ENCODE measurements around the gene SERPINB8. TPM values are rescaled to one million over a fixed set of nuclear protein-coding genes. Genes with fewer than 3 reads are reported as not detected.
A peak's percentile ranks its signal among the peaks of the same experiment; 100 is the strongest.

The SERPINB8 gene
- total RNA-seq, 1 donor from 2014 or later: 1.3 TPM

- DNase-seq (no peak), ATAC-seq (no peak)
- intact Hi-C loops (cut with micrococcal nuclease): no loop called here
These were observed 7.7 kb upstream of the SERPINB8 start for GRCh38 chr18:63962137-63962536.

- intact Hi-C loops (cut with micrococcal nuclease): no loop called here
These were observed 6.1 kb upstream of the SERPINB8 start for GRCh38 chr18:63963615-63964256.

GRCh38 chr18:63964908-63965307, 5.0 kb upstream of the SERPINB8 start:
- ATAC-seq (no peak), DNase-seq (no peak)
- intact Hi-C loops (cut with micrococcal nuclease): no loop called here

More at GRCh38 chr18:63963615-63964256, 6.1 kb upstream of the SERPINB8 start:
- DNase-seq (no peak), ATAC-seq (peak; percentile 57)

- DNase-seq (no peak), ATAC-seq (no peak)
- intact Hi-C loops (cut with micrococcal nuclease): no loop called here
These were observed 4.1 kb upstream of the SERPINB8 start for GRCh38 chr18:63965716-63966330.

GRCh38 chr18:63970809-63971205, 926 bp downstream of the SERPINB8 start:
- ATAC-seq: peak; percentile 69
- peak; percentile 66 for DNase-seq
- intact Hi-C loops (cut with micrococcal nuclease): no loop called here

GRCh38 chr18:63971320-63972001, 1.6 kb downstream of the SERPINB8 start:
- no peak for DNase-seq
- intact Hi-C loops (cut with micrococcal nuclease): no loop called here
- ATAC-seq: no peak

- no peak for ATAC-seq
- DNase-seq: no peak
- intact Hi-C loops (cut with micrococcal nuclease): no loop called here
These were observed 2.1 kb downstream of the SERPINB8 start for GRCh38 chr18:63972002-63972376.

- intact Hi-C loops (cut with micrococcal nuclease): no loop called here
- no peak for DNase-seq
- no peak for ATAC-seq
These were observed 5.1 kb downstream of the SERPINB8 start for GRCh38 chr18:63974991-63975390.

GRCh38 chr18:63975628-63976027, 5.7 kb downstream of the SERPINB8 start:
- intact Hi-C loops (cut with micrococcal nuclease): no loop called here
- no peak for DNase-seq
- no peak for ATAC-seq

- no peak for DNase-seq
- ATAC-seq: no peak
- intact Hi-C loops (cut with micrococcal nuclease): no loop called here
These were observed 7.2 kb downstream of the SERPINB8 start for GRCh38 chr18:63977040-63977439.

GRCh38 chr18:63979409-63979920, 9.6 kb downstream of the SERPINB8 start:
- ATAC-seq: peak; percentile 89
- no peak for DNase-seq
- intact Hi-C loops (cut with micrococcal nuclease): no loop called here

- peak; percentile 38 for ATAC-seq
- no peak for DNase-seq
- intact Hi-C loops (cut with micrococcal nuclease): no loop called here
These were observed 10.1 kb downstream of the SERPINB8 start for GRCh38 chr18:63980027-63980426.

- intact Hi-C loops (cut with micrococcal nuclease): no loop called here
- ATAC-seq (no peak), DNase-seq (no peak)
These were observed 11.1 kb downstream of the SERPINB8 start for GRCh38 chr18:63980896-63981460.

GRCh38 chr18:63981719-63982118, 11.8 kb downstream of the SERPINB8 start:
- intact Hi-C loops (cut with micrococcal nuclease): no loop called here
- no peak for DNase-seq

GRCh38 chr18:63982361-63982760, 12.5 kb downstream of the SERPINB8 start:
- intact Hi-C loops (cut with micrococcal nuclease): no loop called here
- ATAC-seq (no peak), DNase-seq (no peak)

More at GRCh38 chr18:63981719-63982118, 11.8 kb downstream of the SERPINB8 start:
- no peak for ATAC-seq

- no peak for ATAC-seq
- DNase-seq: no peak
- intact Hi-C loops (cut with micrococcal nuclease): no loop called here
These were observed 17.0 kb downstream of the SERPINB8 start for GRCh38 chr18:63986885-63987284.

- ATAC-seq (no peak), DNase-seq (no peak)
- intact Hi-C loops (cut with micrococcal nuclease): no loop called here
These were observed 17.9 kb downstream of the SERPINB8 start for GRCh38 chr18:63987743-63988142.

GRCh38 chr18:63992751-63993150, 22.9 kb downstream of the SERPINB8 start:
- intact Hi-C loops (cut with micrococcal nuclease): no loop called here
- no peak for DNase-seq
- no peak for ATAC-seq

- DNase-seq (peak; percentile 29), ATAC-seq (peak; percentile 58)
- intact Hi-C loops (cut with micrococcal nuclease): no loop called here
These were observed 25.0 kb downstream of the SERPINB8 start for GRCh38 chr18:63994783-63995399.

- intact Hi-C loops (cut with micrococcal nuclease): no loop called here
- no peak for ATAC-seq
These were observed 27.2 kb downstream of the SERPINB8 start for GRCh38 chr18:63997041-63997440.

More at GRCh38 chr18:63997041-63997440, 27.2 kb downstream of the SERPINB8 start:
- no peak for DNase-seq
